OCI-LY7 (cell line): Measurements from ENCODE around the gene MAX. TPM values are rescaled to one million over a fixed set of nuclear protein-coding genes. Genes with fewer than 3 reads are reported as not detected.

Experiments
- BruUV-seq: library from RNA; stranded (reverse); fragments of 400-500 nt; replicated peaks from 2 replicates; lab custom pipeline; 2021; lab: Mats Ljungman, UMichigan
- CTCF ChIA-PET: fragments of 300-600 bp; sonication (Branson Sonifier 250); formaldehyde crosslinking; loops from one replicate; lab custom pipeline; 2022; ENCODE audit warnings: antibody characterized with exemption; ENCODE audit not compliant: unreplicated experiment; lab: Charles Lee
- POLR2A ChIA-PET: fragments of 300-600 bp; sonication (Branson Sonifier 250); formaldehyde crosslinking; loops from one replicate; lab custom pipeline; 2022; ENCODE audit warnings: antibody characterized with exemption; lab: Charles Lee
- DNase-seq: peaks from one replicate; pipeline ENCODE4 v3.0.0-alpha.2; 2015; ENCODE audit warnings: low spot score
- H2AFZ ChIP-seq: fragments of 200-600 bp; sonication (generic), shearing (Covaris generic); 2 replicates; pipeline ENCODE4 v1.6.1; 2014; ENCODE audit warnings: mild to moderate bottlenecking, antibody characterized with exemption, low read length, moderate library complexity
- H3K27ac ChIP-seq: fragments of 200-600 bp; sonication (generic); 2 replicates; pipeline ENCODE4 v1.5.1; 2014; ENCODE audit warnings: mixed run types, low read depth, mild to moderate bottlenecking, moderate library complexity, low read length, inconsistent platforms; ENCODE audit not compliant: poor library complexity, severe bottlenecking
- H3K36me3 ChIP-seq: fragments of 200-600 bp; sonication (generic); 2 replicates; pipeline ENCODE4 v1.6.1; 2014; ENCODE audit warnings: mild to moderate bottlenecking, antibody characterized with exemption, low read length, moderate library complexity, mixed read lengths; ENCODE audit not compliant: insufficient read depth
- H3K4me1 ChIP-seq: fragments of 200-600 bp; sonication (generic); 2 replicates; pipeline ENCODE4 v1.5.1; 2014; ENCODE audit warnings: mild to moderate bottlenecking, low read length; ENCODE audit not compliant: insufficient read depth, poor library complexity, severe bottlenecking
- H3K4me2 ChIP-seq: fragments of 200-600 bp; sonication (generic); 2 replicates; pipeline ENCODE4 v1.6.1; 2014; ENCODE audit warnings: mild to moderate bottlenecking, low read length
- H3K4me3 ChIP-seq: fragments of 200-600 bp; sonication (generic); 2 replicates; pipeline ENCODE4 v1.5.1; 2014; ENCODE audit warnings: mild to moderate bottlenecking, low read depth, low read length; ENCODE audit not compliant: poor library complexity, severe bottlenecking
- H3K79me2 ChIP-seq: fragments of 200-600 bp; sonication (generic); 2 replicates; pipeline ENCODE4 v1.6.1; 2016; ENCODE audit warnings: low read depth, mild to moderate bottlenecking, low read length, moderate library complexity, mixed read lengths; ENCODE audit not compliant: insufficient read depth
- H3K9me2 ChIP-seq: fragments of 200-600 bp; sonication (generic); 2 replicates; pipeline ENCODE4 v1.6.1; 2016; ENCODE audit warnings: mild to moderate bottlenecking, low read length, mixed read lengths; ENCODE audit not compliant: insufficient read depth
- H3K9me3 ChIP-seq: fragments of 200-600 bp; sonication (generic); 2 replicates; pipeline ENCODE4 v1.6.1; 2014; ENCODE audit warnings: mild to moderate bottlenecking, mixed run types, low read length, mixed read lengths
- H4K20me1 ChIP-seq: fragments of 200-600 bp; sonication (generic); 2 replicates; pipeline ENCODE4 v1.6.1; 2014; ENCODE audit warnings: mild to moderate bottlenecking, antibody characterized with exemption, low read length, moderate library complexity, mixed read lengths; ENCODE audit not compliant: insufficient read depth
- EZH2phosphoT487 ChIP-seq: fragments of 200-600 bp; sonication (generic); IDR thresholded peaks from 2 replicates; pipeline ENCODE4 v1.6.1; 2018; ENCODE audit warnings: low read depth, borderline replicate concordance, mild to moderate bottlenecking, mixed run types, antibody characterized with exemption, low read length, moderate library complexity, mixed read lengths
- intact Hi-C: fragments of 100-400 bp; cut with micrococcal nuclease; formaldehyde crosslinking; loops from one replicate; pipeline ENCODE4 v1.10.0; 2022; ENCODE audit not compliant: unreplicated experiment
- total RNA-seq, 2 experiments: library from RNA; depleted of rRNA in 1 of 2; stranded (reverse); fragments of >200 nt in 1 of 2; shearing (Covaris generic) in 1 of 2; gene quantifications; 2 replicates each; pipeline ENCODE4 v1.2.3, GENCODE V29; 2014 to 2022
- TF ChIP-seq, protein P1 (sequence below): fragments of 200-600 bp; sonication (generic); conservative IDR thresholded peaks from 2 replicates; pipeline ENCODE4 v1.5.1; 2014; ENCODE audit warnings: mild to moderate bottlenecking, antibody characterized with exemption, low read length, moderate library complexity, mixed read lengths

Gene MAX
- total RNA-seq, 2 experiments from 2014 or later, result 58.3 to 94.1 TPM

DNA sequence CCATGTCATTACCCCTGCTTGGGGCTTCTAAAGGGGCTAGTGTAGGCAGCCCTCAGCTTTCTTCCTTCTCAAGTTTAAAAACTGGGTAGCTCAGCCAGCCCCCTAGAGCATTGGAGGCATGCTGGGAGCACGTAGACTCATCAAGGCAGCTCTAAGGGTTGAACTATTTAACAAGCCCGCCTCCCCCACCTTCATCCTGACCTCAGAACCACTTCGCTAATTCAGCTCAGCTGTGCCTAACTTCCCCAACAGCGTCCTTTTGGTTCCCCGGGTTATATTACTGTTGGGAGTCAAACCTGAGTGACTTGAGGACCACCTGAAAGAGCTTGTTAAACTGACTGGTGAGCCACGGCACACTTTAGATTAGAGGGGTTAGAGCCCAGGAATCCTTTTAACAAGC is 30.1 kb downstream of the MAX start:
- Histone ChIP-seq H3K36me3 (peaks cover 54% of the 10 kb centered on the region), H3K4me1 (no peaks in the 10 kb centered on the region), H3K79me2 (no peaks in the 10 kb centered on the region), H4K20me1 (no peaks in the 10 kb centered on the region), H3K4me3 (no peak overlapping the region), H3K9me3 (no peaks in the 10 kb centered on the region), H3K4me2 (no peak overlapping the region), H3K27ac (no peak overlapping the region), H3K9me2 (no peaks in the 10 kb centered on the region), H2AFZ (no peak overlapping the region)
- BruUV-seq, result no TSS peak
- TF ChIP-seq, protein P1, sequence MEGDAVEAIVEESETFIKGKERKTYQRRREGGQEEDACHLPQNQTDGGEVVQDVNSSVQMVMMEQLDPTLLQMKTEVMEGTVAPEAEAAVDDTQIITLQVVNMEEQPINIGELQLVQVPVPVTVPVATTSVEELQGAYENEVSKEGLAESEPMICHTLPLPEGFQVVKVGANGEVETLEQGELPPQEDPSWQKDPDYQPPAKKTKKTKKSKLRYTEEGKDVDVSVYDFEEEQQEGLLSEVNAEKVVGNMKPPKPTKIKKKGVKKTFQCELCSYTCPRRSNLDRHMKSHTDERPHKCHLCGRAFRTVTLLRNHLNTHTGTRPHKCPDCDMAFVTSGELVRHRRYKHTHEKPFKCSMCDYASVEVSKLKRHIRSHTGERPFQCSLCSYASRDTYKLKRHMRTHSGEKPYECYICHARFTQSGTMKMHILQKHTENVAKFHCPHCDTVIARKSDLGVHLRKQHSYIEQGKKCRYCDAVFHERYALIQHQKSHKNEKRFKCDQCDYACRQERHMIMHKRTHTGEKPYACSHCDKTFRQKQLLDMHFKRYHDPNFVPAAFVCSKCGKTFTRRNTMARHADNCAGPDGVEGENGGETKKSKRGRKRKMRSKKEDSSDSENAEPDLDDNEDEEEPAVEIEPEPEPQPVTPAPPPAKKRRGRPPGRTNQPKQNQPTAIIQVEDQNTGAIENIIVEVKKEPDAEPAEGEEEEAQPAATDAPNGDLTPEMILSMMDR, result no peak
- TF ChIP-seq EZH2phosphoT487, result no peak
- DNase-seq, result no peak
- intact Hi-C loops, result no loop called here
- ChIA-PET POLR2A (no interaction called here), CTCF (no interaction called here)

DNA sequence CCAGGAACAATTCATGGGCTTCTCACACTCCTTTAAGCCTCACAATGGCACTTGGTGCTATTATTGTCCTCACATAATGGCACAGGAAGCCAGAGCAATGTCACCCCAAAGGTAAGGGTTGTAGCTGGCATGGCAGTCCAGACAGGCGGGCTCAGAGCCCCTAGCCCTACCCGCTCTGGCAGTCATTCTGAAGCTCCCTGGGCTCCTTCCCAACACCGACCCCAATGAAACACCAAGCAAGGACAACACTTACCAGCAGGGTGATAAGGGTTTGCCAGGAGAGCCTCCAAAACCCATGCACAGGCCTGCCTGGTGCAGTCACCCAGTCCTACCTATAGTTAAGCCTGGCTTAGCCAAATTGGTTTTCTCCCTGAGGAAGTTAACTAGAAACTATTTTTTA is 30.8 kb downstream of the MAX start:
- ChIA-PET CTCF (no interaction called here), POLR2A (no interaction called here)
- Histone ChIP-seq H3K4me2 (no peak overlapping the region), H3K9me3 (no peaks in the 10 kb centered on the region), H2AFZ (no peak overlapping the region), H4K20me1 (no peaks in the 10 kb centered on the region), H3K36me3 (peaks cover 48% of the 10 kb centered on the region), H3K4me1 (no peaks in the 10 kb centered on the region), H3K4me3 (no peak overlapping the region), H3K79me2 (no peaks in the 10 kb centered on the region), H3K9me2 (no peaks in the 10 kb centered on the region), H3K27ac (no peak overlapping the region)
- intact Hi-C loops, result no loop called here
- TF ChIP-seq, protein P1, result no peak
- no peak for TF ChIP-seq EZH2phosphoT487
- DNase-seq, result no peak
- BruUV-seq, result no TSS peak

DNA sequence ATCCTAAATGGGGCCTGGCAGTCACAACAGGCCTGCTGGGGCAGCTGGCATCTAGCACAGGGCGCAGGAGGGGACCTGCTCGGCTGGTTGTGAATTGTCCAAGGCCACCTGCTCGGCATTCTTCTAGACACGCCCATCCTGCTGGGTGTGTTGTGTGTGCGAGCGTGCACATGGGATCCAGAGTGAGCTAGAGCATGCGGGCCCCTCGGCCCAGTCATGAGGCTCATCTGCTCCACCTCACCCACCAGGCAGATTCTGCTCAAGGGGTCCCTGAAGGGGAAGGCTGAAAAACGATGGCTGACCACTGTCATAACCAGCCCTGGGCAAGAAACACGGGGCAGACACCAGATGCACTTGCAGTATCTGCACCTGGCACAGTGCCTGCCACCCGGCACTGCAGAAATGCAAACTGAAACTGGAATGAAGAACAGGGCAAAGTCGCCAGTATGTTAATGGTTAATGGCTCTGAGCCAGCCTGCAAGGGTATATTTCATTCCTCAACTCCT is 31.8 kb downstream of the MAX start:
- CTCF ChIA-PET, result no interaction called here
- Histone ChIP-seq H3K9me2 (no peaks in the 10 kb centered on the region), H3K4me3 (no peak overlapping the region), H3K36me3 (peaks cover 48% of the 10 kb centered on the region), H3K27ac (no peak overlapping the region), H2AFZ (no peak overlapping the region), H3K9me3 (no peaks in the 10 kb centered on the region), H3K4me1 (no peaks in the 10 kb centered on the region), H3K79me2 (no peaks in the 10 kb centered on the region), H3K4me2 (no peak overlapping the region; the same call in 1 of the 2 replicates), H4K20me1 (no peaks in the 10 kb centered on the region)
- intact Hi-C loops, result no loop called here
- POLR2A ChIA-PET, result no interaction called here
- no peak for DNase-seq
- no peak for TF ChIP-seq EZH2phosphoT487
- TF ChIP-seq, protein P1, result no peak
- no TSS peak for BruUV-seq
